Fibroblast of the aortic adventitia (primary cell): Measurements from ENCODE around the gene PCA3. TPM values are rescaled to one million over a fixed set of nuclear protein-coding genes. Genes with fewer than 3 reads are reported as not detected.

Source experiments
- DNase-seq: peaks from one replicate; pipeline ENCODE4 v3.0.0-alpha.2; 2010; ENCODE audit warnings: low read depth
- H3K4me3 ChIP-seq: 2 replicates; pipeline ENCODE4 v1.5.1; 2011; ENCODE audit warnings: low read depth, mild to moderate bottlenecking, control low read depth, low read length, moderate library complexity
- total RNA-seq: library from RNA; depleted of rRNA; stranded (reverse); fragments of >200 nt; gene quantifications from 2 replicates; pipeline ENCODE4 v1.2.3, GENCODE V29; 2012; ENCODE audit warnings: low replicate concordance
- TF ChIP-seq, protein P1 (sequence below): IDR thresholded peaks from 2 replicates; pipeline ENCODE4 v1.5.1; 2011; ENCODE audit warnings: mild to moderate bottlenecking, low read length, control low read depth, inconsistent platforms; ENCODE audit not compliant: insufficient read depth

Gene PCA3
- total RNA-seq, 1 donor = not detected

DNA sequence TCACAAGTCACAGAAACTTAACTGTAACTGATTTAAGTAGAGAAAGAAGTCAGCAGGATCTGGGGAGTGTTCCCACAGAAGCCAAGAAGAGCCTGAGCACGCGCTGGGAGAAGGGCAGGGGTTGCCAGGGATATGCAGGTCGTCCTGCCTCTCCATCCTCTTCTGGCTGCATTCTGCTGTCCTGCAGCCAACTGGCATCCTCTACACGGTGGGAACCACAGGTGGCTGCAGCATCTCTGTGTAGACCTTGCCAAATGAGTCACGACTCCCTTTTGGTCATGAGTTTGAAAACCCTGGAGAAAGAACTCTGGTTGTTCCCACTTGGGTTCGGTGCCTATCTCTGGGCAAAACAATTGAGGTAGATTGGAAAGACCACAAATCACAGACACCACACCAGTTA lies 38.4 kb upstream of the PCA3 start:
- no peak for DNase-seq
- no peak overlapping the region for H3K4me3 ChIP-seq
- TF ChIP-seq, protein P1, sequence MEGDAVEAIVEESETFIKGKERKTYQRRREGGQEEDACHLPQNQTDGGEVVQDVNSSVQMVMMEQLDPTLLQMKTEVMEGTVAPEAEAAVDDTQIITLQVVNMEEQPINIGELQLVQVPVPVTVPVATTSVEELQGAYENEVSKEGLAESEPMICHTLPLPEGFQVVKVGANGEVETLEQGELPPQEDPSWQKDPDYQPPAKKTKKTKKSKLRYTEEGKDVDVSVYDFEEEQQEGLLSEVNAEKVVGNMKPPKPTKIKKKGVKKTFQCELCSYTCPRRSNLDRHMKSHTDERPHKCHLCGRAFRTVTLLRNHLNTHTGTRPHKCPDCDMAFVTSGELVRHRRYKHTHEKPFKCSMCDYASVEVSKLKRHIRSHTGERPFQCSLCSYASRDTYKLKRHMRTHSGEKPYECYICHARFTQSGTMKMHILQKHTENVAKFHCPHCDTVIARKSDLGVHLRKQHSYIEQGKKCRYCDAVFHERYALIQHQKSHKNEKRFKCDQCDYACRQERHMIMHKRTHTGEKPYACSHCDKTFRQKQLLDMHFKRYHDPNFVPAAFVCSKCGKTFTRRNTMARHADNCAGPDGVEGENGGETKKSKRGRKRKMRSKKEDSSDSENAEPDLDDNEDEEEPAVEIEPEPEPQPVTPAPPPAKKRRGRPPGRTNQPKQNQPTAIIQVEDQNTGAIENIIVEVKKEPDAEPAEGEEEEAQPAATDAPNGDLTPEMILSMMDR = no peak

DNA sequence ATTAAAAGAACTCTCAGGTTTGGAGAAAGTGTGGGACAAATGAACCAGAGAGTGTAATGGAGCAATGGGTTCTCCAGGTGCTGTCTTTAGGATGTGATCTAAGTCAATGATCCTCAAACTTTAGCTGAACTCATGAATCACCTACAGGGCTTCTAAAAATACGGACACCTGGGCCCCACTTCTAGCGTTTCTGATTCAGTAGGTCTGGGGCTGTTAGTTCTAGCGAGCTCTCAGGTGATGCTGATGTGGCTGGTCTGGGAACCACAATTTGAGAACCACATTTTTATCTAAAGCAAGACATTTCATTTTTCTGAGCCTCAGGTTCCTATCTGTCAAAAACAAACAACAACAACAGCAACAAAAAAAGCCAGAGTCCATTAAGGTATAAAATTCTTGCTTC lies 35.1 kb upstream of the PCA3 start:
- TF ChIP-seq, protein P1 = no peak
- no peak overlapping the region for H3K4me3 ChIP-seq
- DNase-seq = no peak

DNA sequence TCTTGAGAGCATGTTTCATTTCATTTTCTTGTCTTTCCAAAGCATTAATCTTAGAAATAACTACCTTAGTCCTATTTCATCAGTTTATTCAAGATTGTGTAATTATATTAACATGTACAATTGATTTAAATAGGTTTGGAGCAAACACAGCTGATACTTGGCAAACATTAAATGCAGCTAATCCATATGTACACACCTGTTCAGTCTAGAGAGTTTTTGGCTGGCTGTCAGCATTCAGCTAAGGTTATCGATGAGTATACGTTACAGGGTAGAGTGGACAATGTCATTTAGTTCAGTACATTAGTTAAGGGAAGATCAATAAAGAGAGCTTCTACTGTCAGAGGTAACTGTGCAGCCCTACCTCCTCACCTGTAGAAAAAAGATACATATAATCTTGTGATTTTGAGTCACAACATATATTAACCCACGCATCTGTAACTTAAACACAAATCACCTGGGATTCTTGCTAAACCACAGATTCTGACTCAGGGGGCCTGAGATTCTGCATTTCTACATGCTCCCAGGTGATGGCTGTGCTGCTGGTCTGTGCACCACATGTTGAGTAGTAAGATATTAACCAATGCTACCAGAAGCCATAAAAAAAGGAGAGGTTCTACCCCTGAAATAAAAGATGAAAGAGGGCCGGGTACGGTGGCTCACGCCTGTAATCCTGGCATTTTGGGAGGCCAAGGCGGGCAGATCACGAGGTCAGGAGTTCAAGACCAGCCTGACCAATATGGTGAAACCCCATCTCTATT lies 34.1 kb upstream of the PCA3 start:
- no peak for DNase-seq
- TF ChIP-seq, protein P1 = no peak
- no peak overlapping the region for H3K4me3 ChIP-seq

DNA sequence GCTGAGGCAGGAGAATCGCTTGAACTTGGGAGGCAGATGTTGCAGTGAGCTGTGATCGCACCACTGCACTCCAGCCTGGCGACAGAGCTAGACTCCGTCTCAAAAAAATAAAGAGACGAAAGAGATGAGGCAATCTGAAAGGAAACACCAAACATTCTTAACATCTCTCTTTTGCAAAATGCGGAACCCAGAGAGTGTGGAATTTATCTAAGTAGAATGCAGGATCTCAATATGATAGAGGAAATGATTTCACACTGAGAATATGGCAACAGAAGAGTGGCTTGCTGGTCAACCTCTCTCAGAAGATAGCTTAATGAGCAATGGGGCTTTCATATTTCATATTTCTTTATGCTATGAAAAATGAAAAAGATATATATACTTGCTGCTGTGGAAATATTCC lies 33.4 kb upstream of the PCA3 start:
- H3K4me3 ChIP-seq = no peak overlapping the region
- DNase-seq = no peak
- TF ChIP-seq, protein P1 = no peak

DNA sequence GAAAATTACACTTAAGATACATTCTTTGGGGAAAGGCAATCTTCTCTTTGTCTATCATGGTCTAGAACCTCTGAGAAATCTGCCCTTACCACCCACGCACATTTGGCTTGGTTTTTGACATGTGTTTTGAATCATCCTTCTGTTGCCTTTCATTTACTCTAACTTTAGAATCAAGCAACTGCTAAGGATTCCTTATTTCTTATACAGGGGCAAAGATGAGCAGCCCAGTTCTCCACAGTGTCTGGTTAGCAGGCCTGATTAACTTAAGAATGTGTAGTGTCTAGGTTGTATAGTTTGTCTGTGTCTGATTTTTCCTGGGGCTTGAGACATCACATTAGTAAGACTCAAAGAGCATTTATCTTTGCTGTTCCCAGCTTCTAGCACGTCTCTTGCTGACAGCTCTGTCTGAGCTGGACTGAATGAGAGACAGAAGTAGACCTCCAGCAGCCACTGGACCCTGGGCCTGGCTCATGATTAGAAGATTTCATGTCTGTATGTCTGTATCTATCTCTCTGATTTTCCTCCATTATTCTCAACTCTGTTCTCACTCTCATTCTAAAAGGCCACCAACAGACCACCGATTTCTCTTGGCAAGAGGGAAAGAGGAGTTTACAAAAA lies 31.8 kb upstream of the PCA3 start:
- no peak overlapping the region for H3K4me3 ChIP-seq
- TF ChIP-seq, protein P1 = no peak
- DNase-seq = no peak

DNA sequence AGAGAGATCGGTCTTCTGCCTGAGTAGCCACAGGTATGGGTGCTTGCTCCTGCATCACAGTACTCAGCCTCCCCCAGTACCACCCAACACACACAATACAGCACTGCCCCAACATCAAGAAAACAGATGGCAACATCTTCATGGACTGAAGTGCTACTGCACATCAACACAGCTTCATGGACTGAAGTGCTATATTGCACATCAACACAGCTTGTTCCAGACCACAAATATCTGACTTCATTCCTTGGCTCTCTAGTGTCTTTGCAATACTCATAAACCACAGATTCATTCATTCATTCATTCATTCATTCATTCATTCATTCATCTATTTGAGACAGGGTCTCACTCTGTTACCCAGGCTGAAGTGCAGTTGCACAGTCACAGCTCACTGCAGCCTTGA lies 31.1 kb upstream of the PCA3 start:
- DNase-seq = no peak
- TF ChIP-seq, protein P1 = no peak
- H3K4me3 ChIP-seq = no peak overlapping the region

DNA sequence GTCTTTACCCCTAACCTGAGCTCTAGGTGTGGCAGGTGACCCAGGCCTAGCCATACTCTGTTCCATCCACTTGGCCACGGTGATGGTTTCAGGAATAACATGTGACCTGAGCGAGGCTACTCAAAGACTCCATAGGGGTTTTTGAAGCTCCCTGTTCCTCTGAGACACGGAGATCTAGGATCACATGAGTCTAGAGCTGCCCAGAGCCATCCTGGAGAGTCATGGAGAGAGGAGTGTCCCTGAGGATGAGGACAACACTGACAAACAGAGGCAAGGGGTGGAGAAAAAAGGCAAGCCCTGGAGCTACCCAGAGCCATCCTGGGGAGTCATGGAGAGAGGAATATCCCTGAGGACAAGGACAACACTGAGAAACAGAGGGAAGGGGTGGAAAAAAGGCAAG lies 29.5 kb upstream of the PCA3 start:
- no peak overlapping the region for H3K4me3 ChIP-seq
- TF ChIP-seq, protein P1 = no peak
- no peak for DNase-seq
